Activated T-helper 9 cell treated with anti-CD3 and anti-CD28 coated beads, Interleukin-2, amount 50 U/mL, for 16 hours (primary cell): ENCODE measurements around the gene LTC4S.

Source experiments
- DNase-seq: peaks from one replicate; pipeline ENCODE4 v3.0.0-alpha.2; 2020; ENCODE audit warnings: low read depth

Gene LTC4S

GRCh38 chr5:179795863-179796833 is 2.4 kb downstream of the LTC4S start:
- peak; percentile 51 for DNase-seq

DNA sequence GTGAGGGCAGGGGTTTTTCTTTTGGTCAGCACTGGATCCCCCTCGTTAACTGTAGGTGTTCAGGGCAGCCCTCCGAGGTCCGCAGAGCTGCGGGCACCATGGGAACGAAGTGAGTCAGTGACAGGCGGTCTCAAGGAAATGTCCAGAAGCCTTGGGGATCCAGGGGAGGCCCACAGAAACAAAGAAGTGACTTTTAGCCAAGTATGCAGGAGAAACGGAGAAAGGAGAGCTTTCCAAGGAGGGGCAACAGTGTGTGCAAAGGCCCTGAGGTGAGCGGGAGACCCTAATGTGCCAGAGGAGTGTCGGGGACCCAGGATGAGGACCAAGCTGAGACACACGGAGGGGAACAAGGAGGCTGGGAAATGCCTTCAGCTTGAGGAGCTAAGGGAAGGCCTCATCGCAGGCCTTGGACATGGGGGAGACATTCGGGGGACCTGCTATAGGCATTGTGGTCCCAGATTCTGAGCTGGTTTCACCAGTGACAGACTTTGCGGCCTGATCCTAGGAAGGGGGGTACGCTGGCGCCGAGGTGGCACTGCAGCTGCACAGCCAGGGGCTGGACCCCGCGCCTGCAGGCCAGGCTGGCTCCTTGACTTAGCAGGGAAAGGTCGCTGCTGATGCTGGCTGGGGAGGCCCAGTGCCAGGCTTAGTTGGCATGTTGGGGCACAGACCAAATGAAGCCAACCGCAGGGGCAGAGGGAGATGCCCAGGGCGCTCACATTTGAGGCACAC is 3.3 kb downstream of the LTC4S start:
- no peak for DNase-seq

- DNase-seq: no peak
Observed at GRCh38 chr5:179797741-179798140, 4.0 kb downstream of the LTC4S start.

- DNase-seq: no peak
Observed at GRCh38 chr5:179798144-179798770, 4.5 kb downstream of the LTC4S start.

GRCh38 chr5:179798771-179799643 is 5.2 kb downstream of the LTC4S start:
- DNase-seq: no peak

DNA sequence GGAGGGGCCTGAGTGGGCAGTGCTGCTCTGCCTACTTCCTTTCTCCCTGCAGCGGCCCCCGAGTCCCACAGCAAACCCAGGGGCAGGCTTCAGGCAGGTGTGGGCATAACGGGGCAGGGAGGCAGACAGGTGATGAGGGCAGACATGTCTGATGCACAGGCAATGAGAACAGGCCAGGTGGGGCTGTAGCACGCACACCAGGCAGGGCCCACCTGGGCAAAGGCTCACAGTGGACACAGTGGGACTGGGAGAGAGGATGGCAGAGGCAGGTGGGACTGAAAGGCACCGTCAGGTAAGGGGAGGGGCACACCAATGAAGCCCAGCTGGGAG is 5.8 kb downstream of the LTC4S start:
- DNase-seq: no peak

GRCh38 chr5:179800071-179800695 is 6.4 kb downstream of the LTC4S start:
- no peak for DNase-seq

GRCh38 chr5:179800696-179801201 is 7.0 kb downstream of the LTC4S start:
- DNase-seq: no peak

DNA sequence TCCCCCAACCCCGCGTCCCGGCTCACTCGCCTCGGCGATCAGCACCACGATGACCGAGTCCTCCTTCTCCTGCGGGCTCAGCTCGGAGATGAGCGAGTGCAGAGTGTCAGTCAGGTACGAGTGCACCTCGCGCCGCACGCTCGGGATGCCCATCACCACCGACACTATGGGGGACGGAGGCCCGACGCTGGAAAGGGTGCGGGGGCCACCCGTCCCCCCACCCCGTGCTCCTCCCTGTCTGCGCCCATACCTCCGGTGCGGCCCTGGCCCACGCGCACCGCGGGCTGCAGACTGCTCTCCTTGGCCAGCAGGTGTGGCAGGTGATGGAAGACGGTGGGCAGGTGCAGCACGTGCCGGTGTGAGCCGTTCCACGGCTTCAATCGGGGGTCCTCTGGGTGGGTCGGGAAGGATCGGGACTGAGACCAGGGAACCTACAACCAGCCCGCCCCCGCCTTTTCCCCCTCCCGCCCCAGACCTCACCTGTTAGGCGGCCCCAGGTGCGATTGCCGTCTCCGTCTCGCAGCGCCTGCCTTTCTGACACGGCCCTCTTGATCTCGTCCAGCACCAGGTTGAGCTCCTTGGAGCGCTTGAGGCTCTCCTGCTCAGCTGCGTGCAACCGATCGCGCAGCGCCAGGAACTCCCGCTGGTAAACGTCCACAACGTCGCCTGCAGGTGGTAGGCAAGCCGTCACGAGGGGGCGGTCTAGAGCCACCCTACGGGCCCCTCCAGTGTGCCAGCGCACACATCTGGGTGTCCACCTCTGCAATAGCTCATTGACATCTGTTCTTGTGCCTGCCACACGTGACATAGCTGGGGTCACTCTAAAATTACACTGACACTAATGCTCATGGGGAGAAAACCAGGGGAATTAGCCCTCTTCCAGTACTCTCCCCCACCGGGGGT is 7.8 kb downstream of the LTC4S start:
- DNase-seq: peak; percentile 77

DNA sequence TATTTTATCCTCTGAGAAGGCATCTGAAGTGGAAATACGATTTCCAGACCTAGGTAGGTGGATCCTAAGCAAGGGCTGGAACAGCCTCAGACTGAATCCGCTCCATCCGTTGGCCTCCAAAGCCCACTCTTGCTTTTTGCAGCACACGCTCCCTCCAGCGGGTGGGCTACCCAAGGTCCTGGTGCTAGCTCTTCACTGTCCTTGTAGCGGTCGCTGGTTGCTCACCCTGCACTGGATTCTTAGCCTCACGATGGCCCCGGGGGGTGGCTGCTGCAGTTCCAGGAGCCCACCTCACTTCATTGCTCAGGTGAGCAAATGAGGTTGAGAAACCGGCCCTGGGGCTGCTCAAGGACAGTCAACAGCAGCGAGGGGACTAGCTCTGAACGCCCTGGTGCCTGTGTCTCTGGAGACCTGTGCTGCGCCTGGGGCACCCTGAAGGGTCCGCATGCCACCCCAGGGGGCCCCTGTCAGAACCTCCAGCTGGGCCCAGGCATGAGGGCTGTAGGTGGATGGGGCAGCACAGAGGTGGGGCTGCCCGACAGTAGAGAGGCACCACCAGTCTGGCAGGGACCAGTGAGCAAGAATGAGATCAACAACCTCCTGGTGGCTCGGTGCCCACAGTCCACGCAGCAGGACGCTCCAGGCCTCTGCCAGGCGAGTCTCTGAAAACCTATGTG is 8.6 kb downstream of the LTC4S start:
- no peak for DNase-seq

GRCh38 chr5:179802950-179803562 is 9.3 kb downstream of the LTC4S start:
- no peak for DNase-seq

- peak; percentile 33 for DNase-seq
Observed at GRCh38 chr5:179803651-179804554, 10.1 kb downstream of the LTC4S start.

- DNase-seq: no peak
Observed at GRCh38 chr5:179804555-179804947, 10.8 kb downstream of the LTC4S start.

DNA sequence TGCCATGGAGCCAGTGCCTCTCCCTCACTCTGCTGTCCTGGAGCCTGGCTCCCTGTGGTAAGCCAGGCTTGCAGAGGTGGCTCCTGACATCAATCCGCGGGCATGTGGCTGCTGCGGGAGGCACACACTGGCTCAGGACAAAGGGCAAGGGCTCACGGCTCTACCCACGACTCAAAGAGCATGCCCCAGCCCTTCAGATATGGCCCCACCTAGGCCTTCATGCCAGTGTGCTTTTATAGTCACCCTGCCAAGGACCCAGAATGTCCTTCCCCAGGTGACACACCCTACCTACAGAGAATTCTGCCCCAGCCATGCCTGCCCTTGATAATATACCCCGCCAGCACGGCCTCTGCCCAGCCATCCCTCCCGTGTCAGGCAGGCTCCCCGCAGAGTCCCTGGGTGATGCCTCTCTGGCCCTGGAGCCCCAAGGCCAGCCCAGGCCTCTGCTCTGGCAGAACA is 11.3 kb downstream of the LTC4S start:
- no peak for DNase-seq

- no peak for DNase-seq
Observed at GRCh38 chr5:179805529-179806249, 11.9 kb downstream of the LTC4S start.

DNA sequence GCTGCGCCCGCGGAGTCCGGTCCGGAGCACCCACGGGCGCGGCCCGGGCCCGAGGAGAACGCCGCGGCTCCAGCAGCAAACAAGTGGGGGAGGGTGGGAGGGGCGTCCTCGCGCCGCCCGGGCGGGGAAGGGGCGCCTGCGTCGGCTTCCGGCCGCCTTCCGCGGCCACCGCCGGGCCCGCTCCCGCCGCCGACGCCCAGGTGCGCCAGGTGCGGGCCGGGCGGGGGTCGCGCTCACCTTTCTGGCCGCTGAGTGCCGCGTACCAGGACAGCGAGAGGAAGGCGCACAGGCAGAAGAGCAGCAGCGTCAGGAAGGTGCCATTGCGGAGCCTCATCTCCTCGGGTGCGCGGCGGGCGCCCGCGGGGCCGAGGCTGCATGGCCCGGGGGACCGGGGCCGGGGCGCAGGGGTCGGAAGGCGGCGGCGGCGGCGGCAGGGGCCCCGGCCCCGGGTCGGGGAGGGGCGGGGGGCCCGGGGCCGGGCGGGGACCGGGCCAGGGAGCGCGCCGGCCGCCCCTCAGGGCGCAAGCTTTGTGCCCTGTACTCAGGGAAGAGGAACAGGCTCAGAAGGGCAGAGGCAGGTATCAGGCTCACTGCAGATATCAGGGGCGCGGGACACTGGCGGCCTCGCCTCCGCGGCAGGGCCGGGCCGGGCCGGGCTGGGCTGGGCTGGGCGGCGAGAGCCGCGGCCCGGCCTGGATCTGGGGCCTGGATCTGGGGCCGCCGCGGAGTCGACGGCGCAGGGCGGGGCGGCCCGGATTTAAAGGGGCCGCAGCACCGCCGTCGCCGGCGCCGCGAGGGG is 12.7 kb downstream of the LTC4S start, which contains the start of gene MGAT4B:
Gene MGAT4B, minus strand, starts transcription at position 617 of the 799 bp plus-strand sequence. Its CDS starts 283 bp downstream, at position 334.
- peak; percentile 42 for DNase-seq
